ENCODE results near the gene DAAM2.

DNA sequence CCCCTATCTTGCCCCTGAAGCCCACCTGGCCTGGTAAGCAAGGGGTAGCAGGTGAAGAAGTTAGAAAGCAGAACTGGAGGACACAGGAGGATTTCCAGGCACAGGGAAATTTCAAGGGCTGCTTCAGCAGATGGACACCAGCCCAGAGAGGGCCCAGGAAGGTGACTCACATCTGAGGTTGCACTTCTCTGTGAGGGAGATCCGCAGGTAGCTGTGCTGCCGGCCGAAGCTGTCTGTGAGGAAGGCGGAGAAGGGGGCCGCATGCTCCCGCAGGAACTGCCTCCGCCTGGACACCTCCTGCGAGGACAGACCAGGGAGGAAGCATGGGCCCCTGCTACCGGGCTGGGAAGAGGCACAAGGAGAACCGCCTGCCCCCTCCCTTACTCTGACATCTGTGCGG, 135.0 kb downstream of the DAAM2 start:
- TF ChIP-seq, protein P1, sequence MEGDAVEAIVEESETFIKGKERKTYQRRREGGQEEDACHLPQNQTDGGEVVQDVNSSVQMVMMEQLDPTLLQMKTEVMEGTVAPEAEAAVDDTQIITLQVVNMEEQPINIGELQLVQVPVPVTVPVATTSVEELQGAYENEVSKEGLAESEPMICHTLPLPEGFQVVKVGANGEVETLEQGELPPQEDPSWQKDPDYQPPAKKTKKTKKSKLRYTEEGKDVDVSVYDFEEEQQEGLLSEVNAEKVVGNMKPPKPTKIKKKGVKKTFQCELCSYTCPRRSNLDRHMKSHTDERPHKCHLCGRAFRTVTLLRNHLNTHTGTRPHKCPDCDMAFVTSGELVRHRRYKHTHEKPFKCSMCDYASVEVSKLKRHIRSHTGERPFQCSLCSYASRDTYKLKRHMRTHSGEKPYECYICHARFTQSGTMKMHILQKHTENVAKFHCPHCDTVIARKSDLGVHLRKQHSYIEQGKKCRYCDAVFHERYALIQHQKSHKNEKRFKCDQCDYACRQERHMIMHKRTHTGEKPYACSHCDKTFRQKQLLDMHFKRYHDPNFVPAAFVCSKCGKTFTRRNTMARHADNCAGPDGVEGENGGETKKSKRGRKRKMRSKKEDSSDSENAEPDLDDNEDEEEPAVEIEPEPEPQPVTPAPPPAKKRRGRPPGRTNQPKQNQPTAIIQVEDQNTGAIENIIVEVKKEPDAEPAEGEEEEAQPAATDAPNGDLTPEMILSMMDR (IDR thresholded peaks at IDR 0.05) = no peak
- TF ChIP-seq POLR2A (IDR thresholded peaks at IDR 0.05) (no peak), EP300 (IDR thresholded peaks at IDR 0.05; ENCODE audit: low read depth) (no peak), POLR2AphosphoS5 (IDR thresholded peaks at IDR 0.05) (no peak)
